Activated CD8-positive, alpha-beta T cell treated with anti-CD3 and anti-CD28 coated beads, Interleukin-2, amount 10 ng/mL, durations not matched to agents 7 days and 5 days (primary cell): ENCODE data around the gene ASPHD1. TPM values are rescaled to one million over a fixed set of nuclear protein-coding genes. Genes with fewer than 3 reads are reported as not detected.
"Not testable (repeated sequence)": the region's sequence is repeated elsewhere in the genome, so short reads cannot be mapped to it uniquely, and the experiment has no call there.

Experiments
- ATAC-seq: fragments of 150-1000 bp; cut with Tn5 transposase; one replicate; pipeline ENCODE4 v1.10.0; 2021; ENCODE audit warnings: moderate library complexity
- CTCF ChIA-PET: fragments of 350-600 bp; sonication (Branson Sonifier 250); formaldehyde crosslinking; loops from one replicate; lab custom pipeline; 2021; ENCODE audit warnings: antibody characterized with exemption; lab: Charles Lee
- POLR2A ChIA-PET: fragments of 350-600 bp; sonication (Branson Sonifier 250); formaldehyde crosslinking; loops from one replicate; lab custom pipeline; 2021; ENCODE audit warnings: antibody characterized with exemption; lab: Charles Lee
- DNase-seq: peaks from one replicate; pipeline ENCODE4 v3.0.0-alpha.2; 2020
- H3K27ac Mint-ChIP-seq: one replicate; pipeline ENCODE4 v1.8.0; 2021; ENCODE audit warnings: mild to moderate bottlenecking, mixed read lengths
- H3K27me3 Mint-ChIP-seq: one replicate; pipeline ENCODE4 v1.8.0; 2021; ENCODE audit warnings: low read depth, mixed read lengths
- H3K36me3 Mint-ChIP-seq: one replicate; pipeline ENCODE4 v1.8.0; 2021; ENCODE audit warnings: low read depth, mixed read lengths
- H3K4me1 Mint-ChIP-seq: one replicate; pipeline ENCODE4 v1.8.0; 2021; ENCODE audit warnings: low read depth, mixed read lengths
- H3K4me3 Mint-ChIP-seq: one replicate; pipeline ENCODE4 v1.8.0; 2021; ENCODE audit warnings: mild to moderate bottlenecking, mixed read lengths
- H3K9me3 Mint-ChIP-seq: one replicate; pipeline ENCODE4 v1.8.0; 2022; ENCODE audit warnings: mixed read lengths; ENCODE audit not compliant: insufficient read depth
- total RNA-seq, 2 experiments: library from RNA; stranded (reverse); gene quantifications; one replicate each; pipeline ENCODE4 v1.2.3, GENCODE V29; 2021

ASPHD1 gene
- total RNA-seq, 2 experiments from 2014 or later = 0.24 TPM; not detected in 1

DNA sequence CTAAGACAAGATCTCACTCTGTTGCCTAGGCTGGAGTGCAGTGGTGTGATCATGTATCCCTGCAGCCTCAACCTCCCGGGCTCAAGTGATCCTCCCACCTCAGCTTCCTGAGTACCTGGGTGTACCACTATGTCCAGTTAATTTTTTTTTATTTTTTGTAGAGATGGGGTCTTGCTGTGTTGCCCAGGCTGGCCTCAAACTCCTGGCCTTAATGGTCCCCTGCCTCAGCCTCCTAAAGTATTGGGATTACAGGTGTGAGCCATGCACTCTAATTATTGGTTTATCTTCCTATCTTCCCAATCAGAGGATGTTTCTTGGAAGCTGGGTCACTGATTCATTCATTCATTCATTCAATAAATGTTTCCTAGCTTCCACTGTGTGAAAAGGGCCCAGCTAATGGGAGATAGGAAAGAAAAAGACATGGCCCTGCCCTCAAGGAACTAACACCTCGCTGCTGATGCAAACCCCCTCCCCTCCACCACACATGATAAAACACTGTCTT, 8.5 kb downstream of the ASPHD1 start:
- POLR2A ChIA-PET = interaction anchor here (0.6 kb wide), 1 partner anchor 43 kb away, joined by 3 read pairs; no protein-coding TSS in a partner anchor
- CTCF ChIA-PET = interaction anchor here (0.6 to 0.8 kb wide), 2 partner anchors 9 to 727 kb away, joined by 3 read pairs; partner anchors contain the start of genes ASPHD1 and SEZ6L2
- H3K27me3 Mint-ChIP-seq = no peaks in the 10 kb centered on the region
- no peak overlapping the region for H3K27ac Mint-ChIP-seq
- H3K4me3 Mint-ChIP-seq = no peak overlapping the region
- no peak for ATAC-seq
- no peak for DNase-seq
- no peaks in the 10 kb centered on the region for H3K4me1 Mint-ChIP-seq
- H3K9me3 Mint-ChIP-seq = no peaks in the 10 kb centered on the region
- peaks cover 5% of the 10 kb centered on the region for H3K36me3 Mint-ChIP-seq

DNA sequence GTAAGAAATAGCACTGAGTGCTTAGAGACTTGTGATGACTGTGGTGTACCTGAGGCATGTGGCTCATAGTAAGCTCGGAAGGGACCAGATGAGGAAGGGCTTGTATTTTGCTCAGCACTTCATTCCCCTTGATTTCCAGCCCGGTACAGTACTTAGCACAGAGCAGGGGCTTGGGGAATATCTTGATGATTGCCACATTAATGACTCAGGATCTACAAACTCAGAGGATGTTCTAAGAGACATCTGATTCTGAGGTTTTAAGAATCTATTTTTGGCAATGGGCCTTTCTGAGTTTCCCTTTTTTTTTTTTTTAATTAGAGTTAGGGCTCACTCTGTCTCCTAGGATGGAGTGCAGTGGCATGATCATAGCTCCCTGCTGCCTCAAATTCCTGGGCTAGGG, 9.1 kb downstream of the ASPHD1 start:
- DNase-seq (no peak), ATAC-seq (no peak)
- H3K27ac Mint-ChIP-seq = no peak overlapping the region
- no peaks in the 10 kb centered on the region for H3K27me3 Mint-ChIP-seq
- H3K4me3 Mint-ChIP-seq = no peak overlapping the region
- no peaks in the 10 kb centered on the region for H3K4me1 Mint-ChIP-seq
- ChIA-PET POLR2A (no interaction called here), CTCF (interaction anchor here (0.6 to 0.8 kb wide), 2 partner anchors 10 to 727 kb away, joined by 3 read pairs; partner anchors contain the start of genes ASPHD1 and SEZ6L2)
- peaks cover 8% of the 10 kb centered on the region for H3K36me3 Mint-ChIP-seq
- no peaks in the 10 kb centered on the region for H3K9me3 Mint-ChIP-seq

- H3K36me3 Mint-ChIP-seq, H3K4me1 Mint-ChIP-seq, ATAC-seq, H3K27me3 Mint-ChIP-seq, H3K4me3 Mint-ChIP-seq, H3K27ac Mint-ChIP-seq, DNase-seq, POLR2A ChIA-PET, CTCF ChIA-PET, H3K9me3 Mint-ChIP-seq: not testable (repeated sequence)
Observed at GRCh38 chr16:29909851-29910250, 9.6 kb downstream of the ASPHD1 start.

DNA sequence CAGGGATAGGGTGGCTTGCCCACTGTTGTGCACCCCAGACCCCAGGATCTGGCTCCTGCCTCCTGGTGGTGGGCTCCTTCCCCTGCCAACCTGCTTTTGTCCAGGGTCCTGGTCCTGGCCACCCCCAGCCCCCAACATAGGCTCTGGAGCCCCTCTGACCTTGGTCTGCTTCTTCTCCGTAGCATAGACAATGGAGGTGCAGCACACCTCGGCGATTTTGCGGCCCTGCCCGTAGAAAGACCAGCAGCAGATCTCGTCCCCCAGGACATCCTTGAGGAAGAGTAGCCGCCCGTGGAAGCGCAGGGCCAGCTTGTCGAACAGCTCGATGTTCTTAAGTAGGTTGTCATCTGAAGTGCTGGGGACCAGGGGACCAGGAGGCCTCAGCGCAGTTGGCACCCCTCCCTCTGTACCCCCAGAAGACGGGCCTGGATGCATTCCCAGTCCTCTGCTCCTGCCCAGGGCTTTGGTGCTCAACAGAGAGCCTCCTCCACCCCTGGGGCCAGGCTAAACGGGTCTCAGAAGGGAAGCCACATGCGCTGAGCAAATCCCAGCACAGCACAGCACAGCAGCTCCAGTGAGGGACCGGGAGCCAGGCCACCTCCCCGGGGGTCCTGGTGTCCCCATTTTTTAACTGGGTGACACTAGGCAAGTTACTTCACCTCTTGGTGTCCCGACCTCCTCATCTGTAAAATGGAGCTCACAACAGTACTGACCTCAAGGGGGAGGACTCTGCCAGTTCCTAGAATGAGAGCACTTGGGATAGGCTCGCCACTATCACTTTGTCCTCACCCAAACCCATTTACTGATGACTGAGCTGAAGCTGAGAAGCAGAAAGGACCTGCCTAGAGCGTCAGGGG, 10.8 kb downstream of the ASPHD1 start:
- Mint-ChIP-seq H3K36me3 (peaks cover 13% of the 10 kb centered on the region), H3K27me3 (no peaks in the 10 kb centered on the region), H3K27ac (no peak overlapping the region), H3K4me3 (no peak overlapping the region), H3K4me1 (no peaks in the 10 kb centered on the region), H3K9me3 (no peaks in the 10 kb centered on the region)
- ChIA-PET POLR2A (no interaction called here), CTCF (no interaction called here)
- DNase-seq (no peak), ATAC-seq (no peak)

DNA sequence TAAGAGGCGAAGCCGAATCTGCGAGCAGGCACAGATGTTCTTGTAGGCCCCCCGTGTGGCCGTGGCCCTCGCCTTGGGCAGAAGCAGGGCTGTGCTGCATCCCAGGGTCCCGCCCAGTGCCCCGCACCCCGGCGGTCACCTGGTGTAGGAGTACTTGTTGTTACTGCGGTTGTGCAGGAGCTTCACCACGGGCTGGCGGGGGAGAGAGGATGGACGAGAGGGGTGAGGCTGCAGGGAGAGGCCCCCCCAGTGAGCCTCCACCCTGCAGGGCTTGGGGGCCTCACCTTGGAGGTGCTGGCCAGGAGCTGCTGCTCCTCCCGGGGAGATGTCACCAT, 11.4 kb downstream of the ASPHD1 start:
- Mint-ChIP-seq H3K4me1 (no peaks in the 10 kb centered on the region), H3K27me3 (no peaks in the 10 kb centered on the region), H3K9me3 (no peaks in the 10 kb centered on the region), H3K27ac (no peak overlapping the region), H3K4me3 (no peak overlapping the region), H3K36me3 (peaks cover 16% of the 10 kb centered on the region)
- ATAC-seq (no peak), DNase-seq (no peak)
- ChIA-PET CTCF (no interaction called here), POLR2A (no interaction called here)

DNA sequence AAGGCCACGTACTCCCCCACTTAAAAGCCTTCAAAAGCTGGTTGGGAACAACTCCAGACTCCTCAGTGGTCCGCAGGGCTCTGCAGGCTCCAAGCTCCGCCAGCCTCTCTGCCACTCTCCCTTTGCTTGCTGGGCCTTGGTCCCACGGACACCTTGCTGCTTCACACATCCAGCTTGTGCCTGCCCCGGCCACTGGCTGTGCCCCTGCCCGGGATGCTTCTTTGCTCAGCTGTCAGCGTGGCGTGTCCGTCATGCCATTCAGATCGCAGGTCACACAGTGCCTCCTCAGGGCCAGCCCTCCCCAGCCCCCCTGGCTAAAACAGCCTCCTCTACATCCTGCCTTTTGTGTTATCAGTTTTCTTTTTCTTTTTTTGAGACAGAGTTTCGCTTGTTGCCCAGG, 11.8 kb downstream of the ASPHD1 start:
- no peak for DNase-seq
- Mint-ChIP-seq H3K27ac (no peak overlapping the region), H3K27me3 (no peaks in the 10 kb centered on the region), H3K9me3 (no peaks in the 10 kb centered on the region), H3K36me3 (peaks cover 19% of the 10 kb centered on the region), H3K4me3 (no peak overlapping the region), H3K4me1 (no peaks in the 10 kb centered on the region)
- ChIA-PET POLR2A (no interaction called here), CTCF (no interaction called here)
- no peak for ATAC-seq

DNA sequence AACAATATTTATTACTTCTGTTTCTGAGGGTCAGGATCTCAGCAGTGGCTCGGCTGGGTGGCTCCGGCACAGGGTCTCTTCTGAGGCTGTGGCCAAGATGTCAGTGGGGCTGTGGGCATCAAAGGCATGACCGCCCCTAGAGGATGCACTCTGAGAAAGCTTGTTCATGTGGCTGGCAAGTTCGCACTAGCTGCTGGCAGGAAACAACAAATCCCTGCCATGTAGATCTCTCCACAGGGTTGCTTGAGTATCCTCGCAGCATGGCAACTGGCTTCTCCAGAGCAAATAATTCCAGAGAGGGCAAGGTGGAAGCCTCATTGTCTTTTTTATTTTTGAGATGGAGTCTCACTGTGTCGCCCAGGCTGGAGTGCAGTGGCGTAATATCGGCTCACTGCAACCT, 13.2 kb downstream of the ASPHD1 start:
- CTCF ChIA-PET = interaction anchor here (0.6 kb wide), 1 partner anchor 15 kb away, joined by 3 read pairs; no protein-coding TSS in a partner anchor
- Mint-ChIP-seq H3K27me3 (no peaks in the 10 kb centered on the region), H3K9me3 (no peaks in the 10 kb centered on the region)

GRCh38 chr16:29915590-29916247, 15.4 kb downstream of the ASPHD1 start:
- no peaks in the 10 kb centered on the region for H3K9me3 Mint-ChIP-seq
- ATAC-seq = no peak
- DNase-seq = no peak
- ChIA-PET POLR2A (interaction anchor here (1.5 kb wide), 1 partner anchor 10 kb away, joined by 7 read pairs; the partner anchor contains the start of gene KCTD13), CTCF (interaction anchor here (1.0 to 1.7 kb wide), 2 partner anchors 46 to 67 kb away, joined by 4 to 5 read pairs; partner anchors contain the start of gene TMEM219)
- no peaks in the 10 kb centered on the region for H3K4me1 Mint-ChIP-seq
- peaks cover 28% of the 10 kb centered on the region for H3K36me3 Mint-ChIP-seq
- H3K27me3 Mint-ChIP-seq = no peaks in the 10 kb centered on the region
- no peak overlapping the region for H3K4me3 Mint-ChIP-seq
- H3K27ac Mint-ChIP-seq = no peak overlapping the region

More for the DNA sequence above, 13.2 kb downstream of the ASPHD1 start:
- ATAC-seq = no peak
- H3K36me3 Mint-ChIP-seq = peaks cover 22% of the 10 kb centered on the region
- no peaks in the 10 kb centered on the region for H3K4me1 Mint-ChIP-seq
- no peak for DNase-seq
- no peak overlapping the region for H3K4me3 Mint-ChIP-seq
- no peak overlapping the region for H3K27ac Mint-ChIP-seq
- POLR2A ChIA-PET = no interaction called here

GRCh38 chr16:29916979-29917378, 16.7 kb downstream of the ASPHD1 start:
- Mint-ChIP-seq H3K4me1 (no peaks in the 10 kb centered on the region), H3K4me3 (no peak overlapping the region), H3K27me3 (no peaks in the 10 kb centered on the region), H3K27ac (no peak overlapping the region), H3K36me3 (peaks cover 35% of the 10 kb centered on the region), H3K9me3 (no peaks in the 10 kb centered on the region)
- DNase-seq (no peak), ATAC-seq (no peak)
- CTCF ChIA-PET = interaction anchor here (1.1 to 1.7 kb wide), 2 partner anchors 68 to 116 kb away, joined by 4 to 5 read pairs; no protein-coding TSS in a partner anchor
- POLR2A ChIA-PET = interaction anchor here (1.5 kb wide), 2 partner anchors 9 to 10 kb away, joined by 7 read pairs; partner anchors contain the start of gene KCTD13

GRCh38 chr16:29920288-29921033, 20.2 kb downstream of the ASPHD1 start:
- Mint-ChIP-seq H3K27me3 (no peaks in the 10 kb centered on the region), H3K9me3 (no peaks in the 10 kb centered on the region), H3K36me3 (peaks cover 42% of the 10 kb centered on the region), H3K4me3 (no peak overlapping the region), H3K27ac (no peak overlapping the region), H3K4me1 (peaks cover 12% of the 10 kb centered on the region)
- no peak for DNase-seq
- CTCF ChIA-PET = interaction anchor here (1.5 kb wide), 1 partner anchor 112 kb away, joined by 4 read pairs; no protein-coding TSS in a partner anchor
- no peak for ATAC-seq
- POLR2A ChIA-PET = no interaction called here

- DNase-seq (no peak), ATAC-seq (no peak)
- H3K4me3 Mint-ChIP-seq = no peak overlapping the region
- peaks cover 12% of the 10 kb centered on the region for H3K4me1 Mint-ChIP-seq
- ChIA-PET POLR2A (no interaction called here), CTCF (interaction anchor here (1.5 kb wide), 1 partner anchor 112 kb away, joined by 4 read pairs; no protein-coding TSS in a partner anchor)
- H3K36me3 Mint-ChIP-seq = peaks cover 37% of the 10 kb centered on the region
- H3K27me3 Mint-ChIP-seq = no peaks in the 10 kb centered on the region
- H3K9me3 Mint-ChIP-seq = no peaks in the 10 kb centered on the region
- no peak overlapping the region for H3K27ac Mint-ChIP-seq
Observed at GRCh38 chr16:29921034-29921385, 20.7 kb downstream of the ASPHD1 start.
